HepG2 (cell line): ENCODE results near the gene CLEC18C. TPM values are rescaled to one million over a fixed set of nuclear protein-coding genes. Genes with fewer than 3 reads are reported as not detected.
"Not testable (repeated sequence)": the region's sequence is repeated elsewhere in the genome, so short reads cannot be mapped to it uniquely, and the experiment has no call there.

Source experiments
- ATAC-seq: fragments of 200-7000 bp; cut with Tn5 transposase; 3 replicates; pipeline ENCODE4 v1.9.1; 2020; ENCODE audit warnings: mild to moderate bottlenecking, moderate library complexity
- BruUV-seq: library from RNA; stranded (reverse); fragments of 400-500 nt; replicated peaks from 2 replicates; lab custom pipeline; 2021; lab: Mats Ljungman, UMichigan
- CTCF ChIA-PET: fragments of 300-600 bp; formaldehyde crosslinking; extraction: SDS; loops from one replicate; lab custom pipeline; 2021; ENCODE audit warnings: low total read pairs, inconsistent platforms, low intra/inter-chr PET ratio; lab: Yijun Ruan, JAX
- POLR2A ChIA-PET: fragments of 350-600 bp; sonication (Branson Sonifier 250); formaldehyde crosslinking; loops from one replicate; lab custom pipeline; 2020; ENCODE audit warnings: antibody characterized with exemption, inconsistent platforms; lab: Yijun Ruan, JAX
- DNase-seq: peaks from one replicate; pipeline ENCODE4 v3.0.0-alpha.2; 2015; ENCODE audit warnings: low spot score
- FAIRE-seq: peaks from 3 replicates; lab custom pipeline; 2011; peaks lifted over from hg19 to GRCh38; lab: Jason Lieb, UNC
- H2AFZ ChIP-seq: one replicate; pipeline ENCODE4 v1.6.1; 2011; ENCODE audit warnings: low read length, inconsistent platforms
- H3K27ac ChIP-seq: fragments of 300-600 bp; 3 replicates; pipeline ENCODE4 v1.8.0; 2011; ENCODE audit warnings: mixed run types, mild to moderate bottlenecking, mixed read lengths, low read length, inconsistent platforms; ENCODE audit not compliant: insufficient read depth; ENCODE audit errors: extremely low read length
- H3K27me3 ChIP-seq, 2 experiments: fragments of 200-600 bp in 1 of 2; 2 replicates in 1 of 2; 3 replicates in 1 of 2; pipeline versions ENCODE4 v1.6.0 to v1.8.0; 2011; ENCODE audit warnings: low read length in 2 of 2, mild to moderate bottlenecking in 2 of 2, moderate library complexity in 2 of 2, inconsistent platforms in 1 of 2; ENCODE audit not compliant: insufficient read depth in 2 of 2, control insufficient read depth in 1 of 2
- H3K36me3 ChIP-seq, 2 experiments: fragments of 200-600 bp in 1 of 2; replicated peaks in 1 of 2; 2 replicates in 1 of 2; 3 replicates in 1 of 2; pipeline versions ENCODE4 v1.5.1 to v1.8.0; 2011; ENCODE audit warnings: low read length in 2 of 2, inconsistent platforms in 1 of 2; ENCODE audit not compliant: insufficient read depth in 2 of 2, control insufficient read depth in 1 of 2
- H3K4me1 ChIP-seq: 2 replicates; pipeline ENCODE4 v1.5.1; 2012; ENCODE audit warnings: low read length, inconsistent platforms; ENCODE audit not compliant: insufficient read depth
- H3K4me2 ChIP-seq: 2 replicates; pipeline ENCODE4 v1.6.0; 2011; ENCODE audit warnings: low read depth, low read length, inconsistent platforms
- H3K4me3 ChIP-seq, 3 experiments: fragments of 200-600 bp in 1 of 3; sonication (generic), shearing (Covaris generic) in 1 of 3; replicated peaks in 1 of 3; 2 replicates each; pipeline ENCODE4 v1.5.1; 2011 to 2016; ENCODE audit warnings: low read length in 3 of 3, inconsistent platforms in 2 of 3, low read depth in 2 of 3, mild to moderate bottlenecking in 2 of 3, control low read depth in 1 of 3, mixed read lengths in 1 of 3; ENCODE audit not compliant: insufficient read depth in 1 of 3
- H3K79me2 ChIP-seq: one replicate; pipeline ENCODE4 v1.6.1; 2011; ENCODE audit warnings: low read length, inconsistent platforms; ENCODE audit not compliant: insufficient read depth
- H3K9ac ChIP-seq: 2 replicates; pipeline ENCODE4 v1.6.0; 2011; ENCODE audit warnings: mild to moderate bottlenecking, low read depth, low read length, inconsistent platforms; ENCODE audit not compliant: insufficient read depth
- H3K9me3 ChIP-seq: 2 replicates; pipeline ENCODE4 v1.5.1; 2012; ENCODE audit warnings: mild to moderate bottlenecking, low read length
- H4K20me1 ChIP-seq: 2 replicates; pipeline ENCODE4 v1.6.0; 2011; ENCODE audit warnings: inconsistent platforms, mild to moderate bottlenecking, low read length, moderate library complexity; ENCODE audit not compliant: insufficient read depth
- WGBS: methylation state at CpG from one replicate; pipeline ENCODE4 v1.1.6; 2017; ENCODE audit warnings: low lambda C conversion rate; 5-methylcytosine and 5-hydroxymethylcytosine counted together
- in situ Hi-C: cut with HindIII; loops from 2 replicates; pipeline ENCODE4 v1.10.0; 2017; ENCODE audit warnings: low pct_unique_long_range_greater_than_20kb; ENCODE audit not compliant: extremely low pct_ligation_motif_present
- intact Hi-C: fragments of 100-400 bp; cut with micrococcal nuclease; formaldehyde crosslinking; loops from one replicate; pipeline ENCODE4 v1.10.0; 2022; ENCODE audit not compliant: unreplicated experiment
- polyA plus RNA-seq, 8 experiments: library from polyadenylated mRNA; depleted of rRNA in 3 of 8; stranded (reverse) in 7 of 8; unstranded in 1 of 8; fragments of >200 nt; fragmentation: Illumina TruSeq in 4 of 8; extraction: Trizol in 4 of 8; gene quantifications; 2 replicates each; pipeline versions ENCODE4 v1.2.1 to v1.2.3, GENCODE V29; 2011 to 2016; ENCODE audit warnings: low read depth in 4 of 8, missing spikeins in 1 of 8, mixed read lengths in 1 of 8; ENCODE audit not compliant: insufficient read depth in 1 of 8
- total RNA-seq, 5 experiments: library from RNA; depleted of rRNA; stranded (reverse); fragments of >200 nt; fragmentation: Illumina TruSeq; extraction: Trizol; gene quantifications; 2 replicates each; pipeline ENCODE4 v1.2.3, GENCODE V29; 2016; ENCODE audit warnings: low read depth in 1 of 5

Gene CLEC18C
- total and polyA plus RNA-seq, 2 of the 13 experiments (the other 11 are each of a cell fraction or from before 2014, with no cell fraction given) = 0.15 to 0.29 TPM

GRCh38 chr16:70147853-70148252, 25.7 kb upstream of the CLEC18C start:
- H3K36me3 ChIP-seq = peaks cover 13 to 28% of the 10 kb centered on the region in 2 experiments
- FAIRE-seq, POLR2A ChIA-PET: not testable (repeated sequence)

GRCh38 chr16:70148453-70148852, 25.1 kb upstream of the CLEC18C start:
- POLR2A ChIA-PET, BruUV-seq, H3K9me3 ChIP-seq, H3K9ac ChIP-seq, H3K4me3 ChIP-seq, DNase-seq, H3K79me2 ChIP-seq, in situ Hi-C loops, intact Hi-C loops, H2AFZ ChIP-seq, FAIRE-seq, H3K27me3 ChIP-seq, H3K4me2 ChIP-seq, CTCF ChIA-PET, H4K20me1 ChIP-seq, H3K27ac ChIP-seq, ATAC-seq: not testable (repeated sequence)
- Histone ChIP-seq H3K4me1 (peaks cover 22% of the 10 kb centered on the region), H3K36me3 (peaks cover 9 to 27% of the 10 kb centered on the region in 2 experiments)
- 97% methylated on average over 6 of the region's 6 CpGs for WGBS

More at GRCh38 chr16:70147853-70148252, 25.7 kb upstream of the CLEC18C start:
- H3K4me2 ChIP-seq, CTCF ChIA-PET, H3K79me2 ChIP-seq, H4K20me1 ChIP-seq, ATAC-seq, intact Hi-C loops, H2AFZ ChIP-seq, in situ Hi-C loops, H3K9me3 ChIP-seq, H3K4me3 ChIP-seq, H3K27ac ChIP-seq, H3K9ac ChIP-seq, H3K27me3 ChIP-seq, DNase-seq, BruUV-seq: not testable (repeated sequence)
- WGBS = 82% methylated on average over 4 of the region's 11 CpGs
- peaks cover 16% of the 10 kb centered on the region for H3K4me1 ChIP-seq

DNA sequence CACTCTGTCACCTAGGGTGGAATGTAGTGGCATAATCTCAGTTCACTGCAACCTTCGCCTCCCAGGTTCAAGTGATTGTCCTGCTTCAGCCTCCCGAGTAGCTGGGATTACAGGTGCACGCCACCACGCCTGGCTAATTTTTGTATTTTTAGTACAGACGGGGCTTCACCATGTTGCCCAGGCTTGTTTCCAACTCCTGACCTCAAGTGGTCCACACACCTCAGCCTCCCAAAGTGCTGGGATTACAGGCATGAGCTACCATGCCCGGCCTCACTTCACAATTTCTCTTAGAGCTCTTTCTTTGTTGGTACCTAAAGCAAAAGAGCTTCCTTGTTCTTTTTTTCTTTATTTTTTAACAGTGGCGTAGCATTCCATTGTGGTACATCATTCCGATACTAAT, 24.3 kb upstream of the CLEC18C start:
- Histone ChIP-seq H3K4me1 (peaks cover 24% of the 10 kb centered on the region), H3K36me3 (peaks cover 7 to 31% of the 10 kb centered on the region in 2 experiments)
- H3K27me3 ChIP-seq, in situ Hi-C loops, H4K20me1 ChIP-seq, H3K9ac ChIP-seq, DNase-seq, FAIRE-seq, H3K27ac ChIP-seq, H2AFZ ChIP-seq, CTCF ChIA-PET, H3K79me2 ChIP-seq, BruUV-seq, H3K9me3 ChIP-seq, intact Hi-C loops, ATAC-seq, H3K4me2 ChIP-seq, H3K4me3 ChIP-seq: not testable (repeated sequence)
- POLR2A ChIA-PET = interaction anchor here (0.7 kb wide), 1 partner anchor 164 kb away, joined by 3 read pairs; no protein-coding TSS in a partner anchor
- WGBS = 96% methylated on average over 8 of the region's 8 CpGs
